GM19025 (cell line): ENCODE data around the gene NUDCD3.

Source experiments
- ATAC-seq: cut with Tn5 transposase; IDR thresholded peaks from one replicate; pipeline ENCODE4 v1.9.1; 2021; ENCODE audit warnings: mild to moderate bottlenecking, low read depth, moderate library complexity; ENCODE audit not compliant: unreplicated experiment

The NUDCD3 gene

DNA sequence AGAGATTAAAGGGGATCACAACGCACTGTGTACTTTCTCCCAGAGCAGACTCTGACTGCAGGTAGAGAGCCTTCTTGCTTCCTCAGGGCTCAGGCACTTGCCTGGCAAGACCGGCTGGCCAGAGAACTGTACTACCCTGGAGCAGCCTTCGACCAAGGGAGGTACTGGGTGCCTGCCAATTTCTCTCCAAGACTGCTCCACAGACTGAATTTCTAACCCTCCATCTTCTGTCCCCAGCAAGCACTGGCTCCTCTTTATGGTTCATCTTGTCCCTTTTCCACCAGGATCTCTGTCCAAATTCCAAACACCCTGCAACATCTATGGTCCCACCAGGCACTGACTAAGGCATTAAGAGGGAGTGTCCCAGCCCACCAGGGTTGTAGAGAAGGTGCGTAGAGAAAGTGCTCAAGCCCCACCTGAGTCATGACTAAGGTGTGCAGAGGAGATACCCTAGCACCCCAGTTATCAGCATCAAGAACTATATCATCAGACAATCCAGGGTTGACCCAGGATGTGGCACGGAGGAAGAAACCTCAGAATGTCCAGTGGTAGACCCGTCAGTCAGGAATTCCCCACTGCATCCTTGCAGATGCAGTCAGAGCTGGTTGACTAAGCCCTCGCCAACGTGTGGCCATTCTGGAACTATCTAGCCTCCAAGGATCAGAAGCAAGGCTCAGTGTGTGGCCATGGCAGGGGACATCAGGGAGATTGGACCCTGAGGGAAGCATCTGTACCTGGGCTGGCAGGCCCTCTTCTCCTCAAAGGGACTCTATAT, 104.1 kb downstream of the NUDCD3 start:
- ATAC-seq: no peak

DNA sequence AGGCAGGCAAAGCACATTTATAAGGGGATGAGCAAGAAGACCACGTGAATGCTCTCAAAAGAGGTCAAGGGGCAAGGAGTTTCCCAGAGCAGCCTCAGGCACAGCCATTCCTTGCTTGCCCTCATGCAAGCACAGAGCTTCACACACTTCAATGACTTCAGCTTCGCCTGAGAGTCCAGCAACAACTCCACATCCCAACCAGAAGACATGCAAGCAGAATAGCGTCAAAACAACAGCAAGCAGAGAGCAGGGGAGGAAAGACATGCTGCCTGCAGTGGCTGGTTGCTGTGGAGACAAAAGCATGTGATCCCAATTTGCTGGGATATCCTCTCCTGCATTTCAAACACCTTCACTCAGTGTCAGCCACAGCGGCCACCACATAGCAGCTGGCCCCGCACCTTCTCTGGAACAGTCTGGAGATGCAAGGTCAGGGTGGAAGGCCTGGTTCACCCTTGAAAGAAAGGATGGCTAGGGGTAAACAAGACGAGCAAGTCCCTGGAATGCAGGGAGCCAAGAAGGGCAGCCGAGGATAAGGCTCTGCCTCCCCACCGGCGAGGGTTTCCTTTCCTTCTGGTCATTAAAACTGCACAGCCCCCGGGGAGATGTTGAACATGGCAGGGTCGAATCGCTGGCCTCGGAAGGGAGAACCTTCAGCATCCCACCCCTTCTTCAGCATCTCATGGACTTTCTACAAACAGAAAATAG, 104.9 kb downstream of the NUDCD3 start:
- no peak for ATAC-seq

DNA sequence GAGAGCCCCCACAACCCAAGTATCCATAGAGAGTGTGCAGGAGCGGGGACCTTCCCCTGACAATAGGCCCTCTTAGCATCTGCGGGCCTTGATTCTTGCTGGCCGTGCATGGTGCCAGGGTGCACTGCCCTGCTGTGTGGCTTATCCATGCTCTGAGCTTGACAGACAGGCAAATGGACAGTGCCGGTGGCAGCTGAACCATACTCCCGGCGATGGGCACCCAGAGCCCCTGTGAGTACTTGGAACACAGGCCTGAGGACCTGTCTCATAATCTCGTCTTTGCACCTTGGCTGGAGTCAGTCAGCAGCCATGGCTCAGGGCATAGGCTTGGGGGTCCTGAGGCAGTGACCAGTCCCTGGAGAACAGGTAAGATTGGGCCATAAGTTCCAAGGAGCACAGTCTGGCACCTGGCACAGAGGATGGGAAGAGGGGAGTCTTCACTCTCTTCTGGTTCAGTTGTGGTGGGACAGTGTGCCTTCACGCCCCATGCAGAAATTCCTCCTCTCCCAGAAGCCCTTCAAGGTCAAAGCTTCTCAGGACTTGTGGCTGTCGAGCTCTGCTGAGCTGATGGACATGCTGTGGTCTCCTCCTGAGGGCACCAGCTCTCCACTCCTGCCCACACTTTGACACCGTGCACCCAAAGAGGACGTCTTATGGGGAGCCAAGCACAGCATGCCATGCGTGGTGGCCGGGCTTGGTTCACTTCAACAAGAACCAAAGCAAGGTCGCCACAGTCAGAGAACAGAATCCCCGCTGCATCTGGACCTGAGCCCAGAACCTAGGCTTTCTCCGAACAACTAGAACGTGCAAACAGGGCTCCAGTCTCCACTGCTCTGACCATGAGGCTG, 105.6 kb downstream of the NUDCD3 start:
- no peak for ATAC-seq

DNA sequence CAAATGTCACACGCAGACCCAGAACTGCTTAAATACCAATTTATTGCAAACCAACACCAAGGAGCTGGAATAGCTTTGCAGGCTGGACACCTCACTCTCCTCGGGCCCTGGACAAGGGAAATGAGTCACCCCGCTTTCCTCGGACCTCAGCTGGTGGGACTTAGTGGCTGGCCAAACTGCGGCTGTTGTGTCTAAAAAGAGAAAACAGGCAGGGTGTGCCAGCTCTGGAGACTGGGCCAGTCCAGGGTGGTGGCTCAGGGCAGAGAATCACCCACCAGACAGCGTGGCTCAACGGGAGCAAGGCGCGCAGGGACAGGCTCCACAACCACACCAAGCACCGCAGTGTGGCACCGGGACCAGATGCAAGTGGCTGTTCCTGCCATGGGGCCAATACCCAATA, 106.9 kb downstream of the NUDCD3 start:
- no peak for ATAC-seq

DNA sequence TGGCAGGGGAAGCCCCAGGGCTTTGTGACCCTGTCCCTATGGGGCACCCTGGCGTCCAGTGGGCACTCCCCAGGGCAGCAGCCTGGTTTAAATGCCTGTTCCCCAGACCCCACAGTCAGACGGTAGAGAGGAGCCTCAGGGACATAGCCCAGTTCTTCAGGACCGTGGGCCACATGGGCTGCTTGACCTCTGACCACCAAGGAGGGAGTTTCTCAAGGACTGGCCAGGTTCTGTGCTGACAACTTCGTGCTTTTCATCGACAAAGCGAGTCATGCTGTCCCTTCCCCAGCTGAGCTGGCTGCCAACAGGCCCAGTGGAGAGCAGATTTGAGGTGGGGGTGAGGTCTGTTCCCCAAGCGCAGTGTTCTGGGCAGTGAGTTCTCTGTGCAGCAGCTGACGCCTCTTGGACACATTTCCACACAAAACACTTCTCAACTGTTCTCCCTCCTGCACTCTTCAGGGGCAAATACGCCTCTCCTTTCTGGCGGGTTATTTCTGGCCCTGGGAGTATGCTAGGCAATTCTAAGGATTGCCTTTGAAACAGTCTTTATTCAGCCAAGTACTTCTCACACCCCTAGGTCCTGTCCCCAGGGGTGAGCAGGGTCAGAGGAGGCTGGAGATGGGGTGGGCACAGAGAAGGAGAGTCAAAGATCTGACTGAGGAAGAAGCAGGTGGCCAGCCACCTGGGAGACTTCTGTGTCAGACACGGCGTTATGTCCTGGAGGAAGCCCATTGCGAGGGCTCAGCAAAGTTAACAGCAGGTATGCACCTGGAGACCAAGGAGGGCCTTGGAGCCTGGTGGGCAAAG, 107.8 kb downstream of the NUDCD3 start:
- ATAC-seq: no peak

DNA sequence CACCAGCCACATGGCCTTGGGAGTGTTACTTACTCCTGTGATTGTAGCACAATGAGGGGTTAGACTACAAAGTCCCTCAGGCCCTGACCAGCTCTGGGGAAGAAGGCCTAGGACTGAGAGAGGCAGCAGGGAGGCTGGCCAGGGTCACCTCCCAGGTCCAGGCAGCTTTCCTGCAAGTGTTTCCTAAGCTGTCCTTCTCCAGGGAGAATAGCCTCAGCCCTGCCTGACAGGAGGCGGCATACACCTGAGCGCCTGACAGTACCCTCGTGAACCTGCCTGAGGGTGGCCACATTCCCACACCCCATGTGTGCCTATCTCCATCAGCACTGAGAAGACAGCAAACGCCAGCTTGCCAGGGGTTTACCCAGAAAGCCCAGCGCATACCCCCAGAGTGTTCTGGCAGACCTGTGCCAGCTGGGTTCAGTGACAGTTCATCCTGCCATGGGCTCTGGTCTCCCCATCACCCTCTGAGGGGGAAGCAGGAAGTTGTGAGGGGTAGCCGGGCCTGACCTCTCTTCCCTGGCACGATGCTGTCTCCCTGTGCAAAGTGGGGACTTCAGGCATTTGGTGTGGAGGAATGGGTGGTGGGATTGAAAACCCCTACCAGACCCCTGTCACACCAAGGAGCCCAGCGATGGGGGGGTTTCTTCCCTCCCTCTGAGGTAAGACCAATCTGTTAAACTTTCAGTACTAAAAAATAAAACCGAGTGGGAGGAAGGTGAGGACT, 108.8 kb downstream of the NUDCD3 start:
- no peak for ATAC-seq

DNA sequence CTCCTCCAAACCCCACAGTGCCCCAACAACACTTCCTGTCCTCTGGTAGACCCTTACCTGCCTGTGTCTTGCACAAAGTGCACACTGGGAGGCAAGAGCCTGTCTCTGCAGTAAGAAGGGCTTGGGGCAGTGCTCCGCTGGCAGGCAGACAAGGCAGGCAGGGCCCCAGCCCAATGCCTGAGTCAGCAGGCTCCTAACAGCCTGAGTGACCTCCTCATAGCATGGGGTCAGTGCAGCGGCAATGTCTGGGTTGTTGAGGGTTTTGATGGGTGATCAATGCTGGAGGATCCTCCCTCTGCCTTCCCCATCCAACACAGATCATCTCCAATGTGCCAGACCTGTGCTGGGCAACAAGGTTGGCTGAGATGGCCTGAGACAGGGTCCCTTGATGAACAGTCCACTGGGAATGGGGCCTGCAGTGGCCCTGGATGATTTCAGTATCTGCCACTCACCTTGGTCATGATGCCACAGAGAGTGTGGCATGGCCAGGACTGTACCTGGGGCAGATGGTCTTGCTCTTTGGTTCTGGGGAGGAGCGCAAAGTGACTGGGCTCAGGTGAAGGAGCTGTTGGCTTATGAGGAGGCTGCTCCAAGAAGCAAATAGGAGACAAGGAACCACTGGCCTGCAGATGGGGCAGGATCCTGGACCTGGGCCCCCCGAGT, 109.5 kb downstream of the NUDCD3 start:
- no peak for ATAC-seq

DNA sequence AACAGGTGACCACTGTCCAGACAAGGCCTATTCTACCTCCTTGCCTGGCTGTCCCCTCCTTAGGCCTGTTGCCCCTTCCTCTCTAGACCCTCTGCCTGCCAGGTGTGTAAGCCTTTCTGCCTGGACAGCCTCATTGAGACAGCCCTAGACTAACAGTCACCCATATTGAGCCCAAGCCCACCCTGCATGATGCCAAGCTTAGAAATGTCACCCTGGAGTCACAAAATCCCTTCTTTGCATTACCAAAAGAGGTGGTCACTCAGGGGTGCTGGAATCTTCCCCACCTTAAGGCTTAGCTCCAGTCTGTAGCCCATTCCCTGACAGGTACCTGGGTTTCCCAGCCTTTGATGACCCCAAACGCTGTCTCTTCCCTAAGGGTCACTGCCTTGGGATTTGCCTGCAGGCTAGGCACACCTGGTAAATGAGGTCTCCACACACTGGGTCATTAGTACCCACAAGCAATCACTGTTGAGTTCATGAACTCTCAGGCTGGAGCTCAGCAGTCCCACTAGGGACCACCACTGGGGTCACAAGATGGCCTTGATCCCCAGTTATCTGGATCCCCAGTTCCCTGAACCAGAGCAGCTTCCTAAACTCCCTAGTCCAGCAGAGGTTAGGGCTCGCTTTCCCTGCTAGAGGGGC, 110.1 kb downstream of the NUDCD3 start:
- no peak for ATAC-seq

DNA sequence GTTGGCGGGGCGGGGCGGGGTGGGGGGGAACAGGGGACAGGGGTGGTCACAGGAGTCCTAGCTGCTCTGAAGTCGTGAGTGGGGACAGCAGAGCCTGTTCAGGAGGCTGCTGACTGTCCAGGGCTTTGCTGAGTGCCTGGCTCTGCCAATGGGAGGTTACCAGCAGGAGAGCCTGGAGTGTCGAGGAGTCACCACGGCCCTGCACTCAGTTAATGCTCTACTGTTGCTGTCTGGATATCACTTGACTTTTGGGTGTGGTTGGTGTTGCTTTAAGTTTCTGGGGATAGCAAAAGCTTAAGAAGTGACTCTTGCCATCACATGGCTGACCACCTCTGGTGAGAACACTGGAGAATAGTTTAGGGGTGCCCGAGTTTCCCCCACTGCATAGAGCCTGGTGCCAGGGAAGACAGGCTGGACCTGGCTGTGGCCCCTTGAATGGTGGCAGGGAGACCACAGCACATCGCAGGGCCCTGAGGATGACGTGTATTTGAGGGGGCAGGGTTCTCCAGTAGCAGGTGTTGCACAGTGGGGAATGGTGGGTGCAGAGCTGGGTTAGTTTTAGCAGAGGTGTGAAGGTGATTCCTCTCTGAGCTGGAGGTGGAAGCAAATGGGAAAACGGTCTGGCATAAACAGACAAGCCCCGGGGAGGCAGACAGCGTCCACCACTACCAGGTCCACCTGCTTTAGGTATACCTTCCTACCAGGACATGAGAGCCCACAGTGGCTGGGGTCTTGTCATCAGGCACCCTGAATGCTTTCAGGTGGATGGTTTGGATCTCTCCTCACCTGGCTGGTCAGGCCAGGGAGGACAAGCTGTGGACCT, 110.9 kb downstream of the NUDCD3 start:
- no peak for ATAC-seq

DNA sequence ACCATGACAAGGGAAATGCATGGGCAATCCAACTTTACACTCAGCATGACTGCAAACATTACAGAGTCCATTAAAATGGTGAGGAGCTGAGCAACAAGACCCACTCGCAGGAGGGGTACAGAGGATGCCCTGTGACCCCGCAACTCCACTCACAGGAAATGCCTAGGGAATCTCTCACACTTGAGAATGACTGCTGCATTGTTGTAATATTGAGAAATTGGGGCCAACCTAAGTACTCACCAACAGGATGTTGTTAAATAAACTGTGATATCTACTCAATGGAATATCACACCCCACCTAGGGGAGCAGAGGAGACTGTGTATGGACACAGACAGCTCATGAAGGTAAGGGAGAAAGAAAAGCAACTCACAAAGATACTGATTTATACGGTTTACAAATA, 111.7 kb downstream of the NUDCD3 start:
- no peak for ATAC-seq

DNA sequence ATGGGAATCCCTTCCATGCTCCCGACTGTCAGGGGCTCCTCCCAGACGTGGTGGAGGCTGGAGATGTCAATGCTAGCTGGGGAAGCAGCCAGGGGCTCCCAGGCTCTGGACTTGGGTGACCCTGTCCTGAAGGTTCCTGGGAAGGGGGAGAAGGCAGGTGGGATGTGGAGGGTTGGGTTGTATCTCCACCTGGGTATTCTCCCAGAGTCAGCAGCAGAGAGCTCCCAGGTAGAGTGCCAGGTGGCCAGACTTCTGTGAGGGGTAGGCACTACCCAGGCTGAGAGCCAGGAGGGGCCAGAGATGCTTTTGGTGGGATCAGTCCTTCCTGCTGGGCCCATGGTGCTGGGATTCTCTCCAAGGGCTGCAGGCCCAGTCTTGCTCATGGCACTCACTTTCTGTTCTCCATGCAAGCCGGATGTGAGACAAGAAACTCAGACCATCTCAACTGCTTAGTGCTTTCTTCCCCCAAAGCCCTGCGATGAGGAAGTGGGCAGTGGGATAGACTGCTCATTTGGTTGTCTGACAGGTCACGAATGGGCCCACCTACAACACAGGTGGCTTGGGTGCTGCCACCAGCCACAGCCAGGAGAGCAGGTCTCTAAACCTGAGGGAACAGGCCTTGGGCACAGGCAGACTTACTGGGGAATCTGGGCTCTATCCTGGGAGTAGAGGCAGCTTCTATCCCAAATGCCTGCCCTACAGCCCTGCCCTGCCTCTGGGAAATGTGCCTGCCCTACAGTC, 112.6 kb downstream of the NUDCD3 start:
- ATAC-seq: peak; percentile 72

DNA sequence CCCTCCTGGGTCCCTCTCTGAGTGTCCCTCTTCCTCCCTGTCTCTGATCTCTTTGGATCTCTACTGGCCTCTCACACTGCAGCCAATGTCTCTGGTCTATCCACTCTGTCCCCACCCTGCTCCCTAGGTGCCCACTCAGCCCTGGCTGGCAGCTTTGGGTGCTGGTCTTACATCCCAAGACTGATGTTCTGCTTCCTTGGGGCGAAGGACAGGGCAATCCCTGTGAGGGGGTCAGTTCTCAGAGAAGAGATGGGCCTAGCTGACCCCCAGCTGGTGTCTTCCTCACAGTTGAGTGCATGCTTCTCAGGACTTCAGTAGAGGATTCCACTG, 113.4 kb downstream of the NUDCD3 start:
- ATAC-seq: no peak

DNA sequence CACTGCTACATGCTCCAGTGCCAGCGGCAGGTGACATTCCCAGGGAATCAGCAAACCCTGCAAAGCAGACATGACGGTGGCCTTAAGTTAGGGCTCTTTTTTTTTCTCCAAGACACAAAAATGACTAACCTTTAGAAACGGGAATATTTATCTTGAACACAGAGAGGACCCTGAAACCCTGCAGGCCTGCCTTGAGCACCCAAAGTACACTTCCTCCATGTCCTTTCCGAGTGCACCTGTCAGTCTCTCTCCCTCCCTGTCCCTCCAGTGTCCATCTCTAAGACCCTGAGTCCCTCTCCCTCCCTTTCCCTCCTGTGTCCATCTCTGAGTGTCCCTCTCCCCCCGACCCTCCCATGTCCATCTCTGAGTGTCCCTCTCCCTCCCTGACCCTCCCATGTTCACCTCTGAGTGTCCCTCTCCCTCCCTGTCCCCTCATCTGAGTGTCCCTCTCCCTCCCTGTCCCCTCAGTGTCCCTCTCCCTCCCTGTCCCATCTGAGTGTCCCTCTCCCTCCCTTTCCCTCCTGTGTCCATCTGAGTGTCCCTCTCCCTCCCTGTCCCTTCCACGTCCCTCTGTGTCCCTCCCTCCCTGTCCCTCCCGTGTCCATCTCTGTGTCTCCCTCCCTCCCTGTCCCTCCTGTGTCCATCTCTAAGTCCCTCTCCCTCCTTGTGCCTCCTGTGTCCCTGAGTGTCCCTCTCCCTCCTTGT, 113.9 kb downstream of the NUDCD3 start:
- ATAC-seq: no peak

DNA sequence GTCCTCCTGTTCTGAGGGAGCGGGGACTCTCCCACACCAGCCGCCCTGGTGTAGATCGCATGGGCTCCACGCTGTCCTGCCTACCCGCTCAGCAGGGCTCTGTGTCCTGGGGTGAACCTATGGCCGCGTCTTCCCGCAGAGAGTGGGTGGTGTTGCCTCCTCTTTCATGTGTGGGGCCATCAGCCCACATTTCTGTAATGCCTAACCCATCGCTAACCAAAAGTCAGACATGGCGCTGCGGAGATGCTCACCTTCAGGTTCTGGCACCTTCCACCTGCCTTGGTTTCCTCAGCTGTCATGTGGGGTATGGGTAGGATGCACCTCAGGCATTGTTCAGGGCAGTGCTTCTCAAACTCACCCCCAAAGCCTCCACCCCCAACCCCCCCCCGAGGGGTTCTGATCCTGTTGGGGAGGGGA, 114.5 kb downstream of the NUDCD3 start:
- ATAC-seq: no peak

DNA sequence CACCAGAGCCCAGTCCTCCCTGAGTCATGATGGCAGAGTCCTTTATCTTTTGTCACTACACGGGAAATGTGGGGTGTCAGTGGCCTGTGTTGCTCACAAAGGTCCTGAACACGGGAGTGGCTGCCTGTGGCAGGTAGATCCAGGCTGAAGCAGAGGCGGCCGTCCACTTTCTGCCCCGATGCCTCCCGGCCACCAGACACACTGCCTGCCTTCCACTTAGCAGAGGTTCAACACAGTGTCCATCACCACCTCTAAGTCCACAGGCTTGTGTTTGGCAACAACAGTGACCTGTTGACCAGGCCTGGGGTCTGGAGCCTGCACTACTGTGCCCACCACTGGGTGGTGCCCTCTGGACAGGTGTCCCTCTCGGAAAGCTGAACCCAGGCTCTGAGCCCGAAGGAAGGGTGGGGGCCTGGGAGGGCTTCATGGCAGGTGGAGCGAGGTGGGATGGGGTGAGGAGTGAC, 115.2 kb downstream of the NUDCD3 start:
- no peak for ATAC-seq

DNA sequence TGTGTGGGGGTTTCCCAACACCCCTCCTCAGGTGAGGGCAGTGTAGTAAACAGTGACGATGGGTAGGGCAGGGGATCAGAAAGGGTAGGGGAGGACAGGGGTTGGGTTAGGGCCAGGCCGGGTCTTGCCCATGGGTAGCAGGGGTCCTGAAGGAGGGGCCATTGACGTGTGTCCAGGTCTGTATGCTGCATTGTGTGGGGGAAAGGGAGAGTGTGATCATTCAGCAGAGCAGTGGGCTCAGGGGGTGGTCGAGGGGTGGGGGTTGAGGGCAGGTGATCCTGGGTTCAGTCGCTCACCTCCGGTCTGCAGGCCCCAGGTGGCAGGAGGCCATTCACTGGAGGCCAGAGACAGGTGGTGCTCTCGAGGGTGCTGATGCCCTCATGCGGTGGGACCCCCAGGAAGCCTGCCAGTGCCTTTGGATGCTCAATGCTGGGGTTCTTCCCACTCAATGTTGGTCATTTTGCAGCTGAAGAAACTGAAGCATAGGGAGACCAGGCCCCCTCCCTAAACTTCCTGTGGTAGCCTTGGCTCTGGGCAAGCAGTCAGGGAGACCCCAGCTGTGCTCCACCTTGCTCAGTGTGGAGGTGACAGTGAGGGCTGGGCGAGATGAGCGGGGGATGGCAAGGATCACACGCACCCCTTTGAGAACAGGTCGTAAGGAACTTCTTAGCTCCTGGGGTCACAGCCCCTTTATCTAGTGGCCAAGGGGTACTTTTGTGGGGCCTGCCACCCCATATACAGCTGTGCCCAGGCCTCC, 116.3 kb downstream of the NUDCD3 start:
- no peak for ATAC-seq
